A204.1 (cell line): ENCODE measurements around the gene PQBP1.

Source experiments
- FAIRE-seq: peaks from 2 replicates; lab custom pipeline; 2012; peaks lifted over from hg19 to GRCh38; lab: Jason Lieb, UNC

The PQBP1 gene

GRCh38 chrX:48924270-48924669 is 26.5 kb downstream of the PQBP1 start:
- no peak for FAIRE-seq

- FAIRE-seq, result no peak
Measured at GRCh38 chrX:48927123-48927522, 29.4 kb downstream of the PQBP1 start.

GRCh38 chrX:48927736-48928382 is 30.1 kb downstream of the PQBP1 start:
- no peak for FAIRE-seq

GRCh38 chrX:48933757-48934156 is 36.0 kb downstream of the PQBP1 start:
- no peak for FAIRE-seq

GRCh38 chrX:48934581-48935300 is 37.0 kb downstream of the PQBP1 start:
- no peak for FAIRE-seq

DNA sequence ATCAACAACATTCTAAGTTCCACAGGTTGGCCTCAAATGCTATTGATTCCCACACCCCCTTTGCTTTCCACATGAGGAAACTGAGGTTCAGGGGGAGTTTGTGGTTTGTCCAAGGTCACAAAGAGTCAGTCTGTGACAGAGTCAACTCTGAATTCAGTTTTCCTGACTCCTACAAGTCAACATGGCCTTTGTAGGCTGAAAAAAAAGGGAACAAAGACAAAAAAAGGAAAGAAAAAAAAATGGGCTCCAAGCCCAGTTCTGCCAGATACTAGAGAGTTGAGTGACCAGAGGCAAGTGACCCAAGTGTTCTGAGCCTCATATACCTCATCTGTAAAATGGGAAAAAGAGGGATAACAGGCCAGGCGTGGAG is 37.6 kb downstream of the PQBP1 start:
- no peak for FAIRE-seq

GRCh38 chrX:48936429-48937053 is 38.8 kb downstream of the PQBP1 start:
- FAIRE-seq, result no peak

GRCh38 chrX:48937054-48937907 is 39.6 kb downstream of the PQBP1 start:
- FAIRE-seq, result no peak

- no peak for FAIRE-seq
Measured at GRCh38 chrX:48938721-48939425, 41.1 kb downstream of the PQBP1 start.

DNA sequence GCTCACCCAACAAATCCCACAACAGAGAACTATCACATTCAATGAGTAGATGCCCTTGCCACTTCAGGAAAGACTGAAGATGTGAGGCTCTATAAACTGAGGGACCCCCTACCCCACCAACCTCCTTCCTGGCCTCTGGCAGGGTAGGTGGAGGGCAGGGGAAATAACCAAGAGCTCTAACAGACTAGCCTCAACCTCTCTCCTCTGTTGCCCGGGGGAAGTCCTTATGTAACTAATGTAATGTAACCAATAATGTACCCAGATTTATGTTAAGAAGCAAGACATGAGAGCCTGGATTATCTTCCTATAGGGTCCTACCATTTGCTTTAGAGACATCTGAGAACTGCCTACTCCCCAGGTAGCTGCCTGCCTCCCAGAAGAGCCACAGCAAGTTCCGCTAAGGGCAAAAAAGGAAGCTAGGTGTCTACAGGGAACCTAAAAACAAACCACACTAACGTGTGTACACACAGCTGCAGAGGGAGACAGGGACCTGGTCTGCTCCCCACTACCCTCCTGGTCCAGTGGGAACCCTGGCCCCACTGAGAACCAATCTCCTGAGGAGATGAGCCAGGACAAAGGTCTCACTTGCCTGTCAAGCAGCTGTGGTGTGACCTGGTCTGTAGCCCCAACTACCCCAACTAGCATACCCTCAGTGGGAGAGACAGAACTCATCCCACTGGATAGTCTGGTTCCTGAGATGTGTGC is 41.9 kb downstream of the PQBP1 start:
- no peak for FAIRE-seq

DNA sequence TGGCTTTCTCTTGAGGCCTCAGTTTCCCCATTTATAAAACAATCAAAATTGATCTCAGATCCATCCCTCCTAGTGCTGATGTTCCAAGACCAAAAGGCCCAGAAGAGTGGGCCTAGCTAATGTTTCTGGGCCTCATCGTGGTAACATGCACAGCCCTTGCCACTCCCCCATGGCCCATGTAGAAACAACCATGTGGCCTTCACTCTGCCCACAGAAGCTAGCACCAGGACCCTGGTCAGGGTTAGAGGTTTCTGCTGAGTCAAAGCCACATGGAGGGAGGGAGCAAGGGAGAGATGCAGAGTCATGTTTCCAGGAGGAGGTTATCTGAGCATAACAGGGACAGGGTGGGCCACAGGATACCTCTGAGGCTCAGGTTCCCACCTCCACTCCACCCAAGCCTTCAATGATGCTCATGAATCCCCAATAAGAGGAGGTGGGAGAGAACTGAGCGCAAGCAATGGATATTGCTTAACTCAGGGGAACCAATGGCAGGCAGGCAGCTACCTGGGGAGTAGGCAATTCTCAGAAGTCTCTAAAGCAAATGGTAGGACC is 42.8 kb downstream of the PQBP1 start:
- no peak for FAIRE-seq

DNA sequence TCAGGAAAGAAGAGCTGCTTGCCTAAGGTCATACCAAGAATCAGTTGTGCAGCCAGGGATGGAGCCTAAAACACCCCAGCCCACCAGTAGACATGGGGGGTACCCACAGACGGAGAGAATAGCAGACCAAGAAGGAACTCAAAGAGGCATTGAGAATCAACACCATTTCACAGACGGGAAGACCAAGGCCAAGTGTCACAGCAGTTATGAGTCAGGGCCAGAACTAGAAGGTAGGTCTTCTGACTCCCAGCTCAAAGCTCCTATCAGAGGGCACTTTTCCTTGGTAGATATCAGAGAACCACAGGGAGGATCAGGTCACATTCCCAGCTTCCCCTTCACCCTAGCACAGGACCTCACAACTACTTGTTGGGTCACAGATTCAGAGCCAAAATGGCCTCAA is 45.2 kb downstream of the PQBP1 start:
- FAIRE-seq, result no peak

- FAIRE-seq, result peak; percentile 87
Measured at GRCh38 chrX:48945517-48946348, 48.0 kb downstream of the PQBP1 start.

DNA sequence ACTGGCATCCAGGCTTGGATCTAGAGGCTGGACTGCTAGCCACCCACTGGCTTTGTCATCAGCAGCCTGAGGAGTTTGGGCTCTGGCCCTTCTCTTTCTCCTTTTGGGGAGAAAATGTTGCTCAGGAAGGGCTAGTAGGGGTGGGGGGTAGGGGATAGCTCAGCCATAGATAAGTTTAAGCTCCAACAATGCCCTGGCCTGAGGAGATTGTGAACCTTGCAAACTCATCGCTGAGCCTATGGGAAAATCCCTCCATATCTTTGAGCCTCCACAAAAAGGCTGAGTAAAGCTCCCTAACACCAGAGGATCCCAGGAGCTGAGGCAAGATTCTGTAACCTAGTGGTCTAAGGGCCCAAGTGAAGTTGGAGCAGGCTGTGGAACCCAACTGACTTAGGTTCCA is 50.9 kb downstream of the PQBP1 start:
- no peak for FAIRE-seq
